Activated CD8-positive, alpha-beta memory T cell treated with anti-CD3 and anti-CD28 coated beads, Interleukin-2, amount 50 U/mL, for 24 hours (primary cell): ENCODE results near the gene LXN.
"Not testable (repeated sequence)": the region's sequence is repeated elsewhere in the genome, so short reads cannot be mapped to it uniquely, and the experiment has no call there.

Experiments used
- DNase-seq: peaks from one replicate; pipeline ENCODE4 v3.0.0-alpha.2; 2020; ENCODE audit errors: extremely low read depth

LXN gene

GRCh38 chr3:158672215-158673176 is at the start of gene LXN:
Gene LXN (minus strand): TSS chr3:158672648. CDS start chr3:158672478, 170 bp downstream.
- peak; percentile 26 for DNase-seq

GRCh38 chr3:158722108-158722507 is 49.7 kb upstream of the LXN start:
- no peak for DNase-seq

GRCh38 chr3:158718490-158719170 is 46.2 kb upstream of the LXN start:
- no peak for DNase-seq

- no peak for DNase-seq
Observed at GRCh38 chr3:158717576-158717975, 45.1 kb upstream of the LXN start.

DNA sequence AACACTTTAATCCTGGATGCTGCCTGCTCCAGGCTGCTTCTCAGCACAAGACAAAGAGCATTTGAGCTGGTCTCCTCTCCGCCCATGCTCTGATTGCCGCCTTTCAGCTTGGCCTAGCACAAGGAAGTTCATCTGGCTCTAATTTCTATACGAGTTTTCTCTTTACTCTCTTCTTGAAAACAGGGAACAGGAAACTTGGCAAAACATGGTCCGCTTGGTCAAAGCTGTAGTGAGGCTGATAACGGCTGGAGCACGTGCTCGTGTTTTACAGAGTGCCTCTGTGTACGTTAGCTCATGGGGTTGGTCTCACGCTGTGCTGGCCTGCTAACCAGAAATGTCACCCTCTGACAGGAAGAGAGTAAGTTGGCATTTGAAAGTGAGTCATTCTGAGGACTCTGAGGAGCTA is 40.6 kb upstream of the LXN start:
- DNase-seq: no peak

DNA sequence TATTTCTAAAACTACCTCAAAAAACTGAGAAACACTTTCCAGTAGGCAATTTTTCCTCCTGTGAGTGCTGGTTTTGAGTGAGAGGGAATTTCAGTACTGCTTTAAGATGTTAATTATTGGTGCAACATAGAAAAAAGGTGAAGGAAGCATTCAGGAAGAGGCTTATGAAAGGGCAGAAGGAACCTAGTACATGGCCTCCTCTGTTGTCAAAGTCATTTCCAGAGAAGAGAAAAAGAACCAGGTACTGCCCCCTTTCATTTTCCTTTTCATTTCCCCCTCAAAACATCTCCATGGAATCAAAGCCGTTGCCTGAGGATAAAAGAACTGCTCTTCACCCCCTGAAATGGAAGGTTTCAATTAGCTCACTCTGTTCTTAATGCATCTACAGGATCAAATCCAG is 40.0 kb upstream of the LXN start:
- no peak for DNase-seq

DNA sequence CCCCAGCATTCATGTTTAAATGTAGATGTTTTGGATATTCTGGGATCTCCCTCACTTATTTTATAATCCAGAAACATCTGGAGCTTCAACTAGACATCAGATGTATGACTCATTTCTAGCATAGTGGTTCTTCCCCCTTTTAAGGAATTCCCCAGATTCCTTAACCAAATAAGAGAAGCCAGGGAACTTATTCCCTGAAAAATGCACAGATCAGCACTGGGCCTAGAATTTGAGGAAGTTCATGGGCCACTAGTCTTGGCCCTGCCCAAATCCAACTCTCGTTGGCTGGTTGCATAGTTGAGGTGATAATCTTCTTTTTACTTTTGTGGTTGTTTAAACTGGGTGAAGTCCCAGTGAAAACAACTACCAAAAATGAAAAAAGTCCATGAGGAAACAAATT is 39.4 kb upstream of the LXN start:
- no peak for DNase-seq

- DNase-seq: no peak
Observed at GRCh38 chr3:158710601-158711000, 38.2 kb upstream of the LXN start.

DNA sequence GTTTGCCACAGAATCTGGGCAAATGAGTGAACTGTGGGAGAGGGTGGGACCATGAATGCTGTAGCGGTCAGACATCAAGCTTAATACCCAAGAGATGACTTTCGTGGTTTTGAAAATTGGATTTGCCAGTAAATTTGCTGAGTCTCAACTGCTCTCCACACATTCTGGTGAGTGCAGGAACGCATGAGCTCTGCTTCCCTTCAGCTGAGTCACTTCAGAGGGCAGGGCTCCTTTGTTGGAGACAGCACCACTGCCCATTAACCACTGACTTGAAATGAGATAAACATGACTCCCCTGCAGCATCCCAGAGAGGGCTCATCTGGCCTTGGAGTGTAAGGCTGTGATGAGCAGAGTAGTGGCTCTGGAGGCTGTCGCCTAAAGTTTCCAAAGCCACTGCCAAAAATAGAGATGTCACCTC is 37.2 kb upstream of the LXN start:
- no peak for DNase-seq

DNA sequence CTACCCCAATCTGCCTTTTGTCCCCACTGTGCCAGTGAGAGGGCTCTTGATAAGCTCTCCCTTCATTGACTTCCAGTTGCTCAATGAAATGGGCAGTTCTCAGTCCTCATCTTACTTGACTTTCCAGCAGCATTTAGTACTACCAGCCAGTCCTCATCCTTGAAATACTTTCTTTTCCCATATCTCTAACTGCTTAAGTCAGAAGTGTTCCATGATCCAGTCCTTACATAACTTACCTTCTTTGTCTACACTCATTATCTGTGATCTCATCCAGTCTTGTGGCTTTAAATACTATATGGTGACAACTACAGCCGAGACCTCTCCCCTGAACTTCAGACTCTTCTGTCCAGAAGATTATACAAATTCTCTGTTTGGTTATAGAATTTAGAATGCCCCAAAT is 31.1 kb upstream of the LXN start:
- no peak for DNase-seq

DNA sequence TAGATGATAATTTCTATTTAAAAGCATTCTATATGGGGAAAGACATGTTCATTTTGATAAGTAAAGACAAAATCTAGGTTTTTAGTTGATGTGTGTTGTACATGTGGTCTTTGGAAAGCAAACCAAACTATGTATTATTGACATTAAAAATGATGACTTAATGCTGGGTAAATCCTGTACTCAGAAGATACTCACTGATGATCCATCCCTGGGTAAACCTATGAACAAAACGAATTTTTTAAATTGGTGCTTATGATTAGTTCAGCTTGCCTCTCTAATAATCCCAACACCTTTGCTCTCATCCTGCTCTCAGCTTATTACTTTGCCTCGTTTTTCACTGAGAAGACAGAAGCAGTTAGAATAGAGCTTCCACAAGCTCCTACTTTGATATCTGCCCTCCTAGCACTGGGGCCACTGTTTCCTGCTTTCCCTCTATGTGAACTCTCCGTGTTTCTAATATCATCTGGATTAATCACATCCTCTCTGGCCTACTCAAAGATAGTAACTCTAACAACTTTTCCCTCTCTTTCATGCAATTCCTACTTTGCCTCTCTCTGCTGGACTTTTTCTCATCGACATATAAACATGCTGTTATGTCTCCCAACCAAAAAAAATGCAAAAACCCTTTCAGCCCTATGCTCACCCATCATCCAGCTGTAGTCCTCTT is 30.5 kb upstream of the LXN start:
- DNase-seq: no peak

- no peak for DNase-seq
Observed at GRCh38 chr3:158701420-158702065, 29.1 kb upstream of the LXN start.

DNA sequence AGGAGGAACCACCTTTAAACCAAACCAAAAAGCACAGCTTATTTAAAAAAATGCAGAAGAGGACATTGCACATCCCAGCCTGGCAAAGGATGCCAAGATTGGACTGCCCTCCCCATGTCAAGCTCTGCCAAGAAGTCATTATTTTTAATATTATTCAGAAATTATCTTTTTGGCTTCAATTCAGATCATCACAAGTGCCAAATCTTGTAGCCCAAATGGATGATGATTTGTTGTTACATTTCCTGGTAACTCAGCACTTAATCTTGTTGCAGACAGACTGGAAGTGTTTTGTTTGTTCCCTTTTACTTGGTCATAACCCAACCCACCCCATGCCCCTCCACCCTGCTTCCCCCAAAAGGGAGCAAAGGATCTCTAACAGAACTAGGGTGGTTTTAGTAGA is 28.1 kb upstream of the LXN start:
- DNase-seq: no peak

DNA sequence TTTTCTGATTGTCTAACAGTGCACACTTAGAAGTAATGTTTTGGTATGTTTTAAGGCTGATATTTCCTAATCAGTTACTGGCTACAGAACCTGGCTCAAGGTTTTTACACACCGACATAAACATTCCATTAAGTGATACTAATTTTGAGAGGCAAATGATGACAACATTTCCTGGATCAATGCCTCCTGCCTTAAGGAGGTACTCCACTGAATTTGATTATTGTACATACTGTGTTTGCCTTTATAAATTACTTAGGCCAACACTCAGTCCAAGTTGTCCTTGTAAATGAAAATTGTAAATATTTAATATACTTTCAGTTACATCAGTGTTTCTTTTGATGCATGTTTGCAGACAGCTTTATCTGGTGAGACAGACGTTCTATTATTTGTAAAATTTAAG is 24.2 kb upstream of the LXN start:
- no peak for DNase-seq

GRCh38 chr3:158693866-158694456 is 21.5 kb upstream of the LXN start:
- not testable (repeated sequence) for DNase-seq

DNA sequence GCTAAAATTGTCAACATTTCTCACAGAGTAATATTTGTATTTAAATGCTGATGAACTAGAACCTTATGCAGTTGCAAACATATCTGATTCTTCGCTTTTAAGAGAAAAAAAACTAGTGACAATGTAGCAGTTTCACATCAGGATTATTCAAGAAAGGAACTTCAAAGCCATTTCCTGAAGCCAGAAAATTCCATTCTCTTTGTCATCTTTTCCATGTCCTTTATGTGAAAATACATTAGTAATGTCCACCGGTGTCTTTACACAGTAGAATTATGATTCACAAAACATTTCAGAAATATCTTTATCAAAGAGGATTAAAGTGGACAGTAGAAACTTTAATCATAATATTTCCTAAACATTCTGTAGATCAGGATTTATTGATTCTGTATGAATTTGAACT is 12.7 kb upstream of the LXN start:
- DNase-seq: no peak

- DNase-seq: no peak
Observed at GRCh38 chr3:158683230-158683962, 10.9 kb upstream of the LXN start.

GRCh38 chr3:158680861-158681260 is 8.4 kb upstream of the LXN start:
- no peak for DNase-seq

- DNase-seq: no peak
Observed at GRCh38 chr3:158679547-158680000, 7.1 kb upstream of the LXN start.

GRCh38 chr3:158678687-158679086 is 6.2 kb upstream of the LXN start:
- DNase-seq: no peak

GRCh38 chr3:158671821-158672214 is 630 bp downstream of the LXN start:
- DNase-seq: no peak
